ENCODE measurements around the gene MRPS17. TPM values are rescaled to one million over a fixed set of nuclear protein-coding genes. Genes with fewer than 3 reads are reported as not detected.

MRPS17 gene
- 10 to 100 TPM; 14.0 to 38.3 (median 22.0) TPM for total RNA-seq

GRCh38 chr7:55951637-55952351 lies at the start of gene MRPS17:
MRPS17 (plus strand) TSS chr7:55951877; CDS start chr7:55953196, 1,319 bp downstream.
- no peaks in the 10 kb centered on the region for H3K27me3 ChIP-seq
- ATAC-seq (peak; percentile 98 to 99), DNase-seq (peak; percentile 82 to 91)
- no peaks in the 10 kb centered on the region for H3K9me3 ChIP-seq
- peak within 1 kb of the TSS; percentile 86 to 90 (median 88) for H3K27ac ChIP-seq
- in situ Hi-C loops (cut with MboI; ENCODE audit: low sequenced_read_pairs in 4 of 4) (loop anchor here in 2 of 4 donors (5.0 to 25.0 kb wide), 3 partner anchors 64 to 314 kb away; partner anchors contain the start of genes CCT6A (in 1 of the 2), PSPH (in 1 of the 2), SUMF2 (in 1 of the 2) and ZNF713 (in 1 of the 2)), intact Hi-C loops (cut with DNase I; ENCODE audit: low total_unique reads) (loop anchor here (1.0 to 5.0 kb wide), 3 partner anchors 13 to 584 kb away; partner anchors contain the start of genes LANCL2 and NIPSNAP2)
- peak within 1 kb of the TSS; percentile 78 to 99 (median 82) for H3K4me3 ChIP-seq
- peaks cover 9 to 12% of the 10 kb centered on the region in 2 donors for H3K4me1 ChIP-seq
- H3K36me3 ChIP-seq: peaks cover 0 to 29% of the 10 kb centered on the region in 2 donors
- TF ChIP-seq POLR2A (IDR thresholded peaks at IDR 0.05) (peak; percentile 74 to 76), CTCF (IDR thresholded peaks at IDR 0.05 in 4 of 5, conservative IDR thresholded peaks at IDR 0.05 in 1 of 5) (peak in 1 of 5 experiments; percentile 36)

- Histone ChIP-seq H3K4me3 (no peak overlapping the region), H3K36me3 (no peaks in the 10 kb centered on the region), H3K9me3 (no peaks in the 10 kb centered on the region), H3K27me3 (no peaks in the 10 kb centered on the region), H3K4me1 (no peaks in the 10 kb centered on the region), H3K27ac (no peak overlapping the region)
- no peak for TF ChIP-seq POLR2A (IDR thresholded peaks at IDR 0.05)
- no peak for TF ChIP-seq CTCF (IDR thresholded peaks at IDR 0.05 in 4 of 5, conservative IDR thresholded peaks at IDR 0.05 in 1 of 5)
- intact Hi-C loops (cut with DNase I; ENCODE audit: low total_unique reads): no loop called here
- ATAC-seq: no peak
- in situ Hi-C loops (cut with MboI; ENCODE audit: low sequenced_read_pairs in 4 of 4): no loop called here
- DNase-seq: no peak
Observed at GRCh38 chr7:55903985-55904759, 47.5 kb upstream of the MRPS17 start.

- Histone ChIP-seq H3K9me3 (no peaks in the 10 kb centered on the region), H3K27ac (no peak overlapping the region), H3K36me3 (peaks cover 0 to 9% of the 10 kb centered on the region in 2 donors), H3K4me1 (no peaks in the 10 kb centered on the region), H3K4me3 (no peak overlapping the region), H3K27me3 (no peaks in the 10 kb centered on the region)
- in situ Hi-C loops (cut with MboI; ENCODE audit: low sequenced_read_pairs in 4 of 4) (no loop called here), intact Hi-C loops (cut with DNase I; ENCODE audit: low total_unique reads) (loop anchor here (10.0 kb wide), 1 partner anchor 88 kb away; no protein-coding TSS in a partner anchor)
- DNase-seq (no peak), ATAC-seq (no peak)
- no peak for TF ChIP-seq POLR2A (IDR thresholded peaks at IDR 0.05)
- TF ChIP-seq CTCF (IDR thresholded peaks at IDR 0.05 in 4 of 5, conservative IDR thresholded peaks at IDR 0.05 in 1 of 5): no peak
Observed at GRCh38 chr7:55912748-55913158, 38.9 kb upstream of the MRPS17 start.

GRCh38 chr7:55917771-55918170 lies 33.9 kb upstream of the MRPS17 start:
- in situ Hi-C loops (cut with MboI; ENCODE audit: low sequenced_read_pairs in 4 of 4) (no loop called here), intact Hi-C loops (cut with DNase I; ENCODE audit: low total_unique reads) (loop anchor here (10.0 kb wide), 1 partner anchor 93 kb away; no protein-coding TSS in a partner anchor)
- Histone ChIP-seq H3K27ac (no peak overlapping the region), H3K9me3 (no peaks in the 10 kb centered on the region), H3K4me3 (no peak overlapping the region), H3K27me3 (no peaks in the 10 kb centered on the region), H3K36me3 (peaks cover 0 to 5% of the 10 kb centered on the region in 2 donors), H3K4me1 (no peaks in the 10 kb centered on the region)
- DNase-seq (no peak), ATAC-seq (no peak)
- TF ChIP-seq CTCF (IDR thresholded peaks at IDR 0.05 in 4 of 5, conservative IDR thresholded peaks at IDR 0.05 in 1 of 5): no peak
- TF ChIP-seq POLR2A (IDR thresholded peaks at IDR 0.05): no peak
